Hepatocyte (in vitro differentiated cells): ENCODE results near the gene SERINC5. TPM values are rescaled to one million over a fixed set of nuclear protein-coding genes. Genes with fewer than 3 reads are reported as not detected.

ENCODE experiments used
- DNase-seq: peaks from one replicate; pipeline ENCODE4 v3.0.0-alpha.2; 2016; ENCODE audit warnings: low spot score
- H2AFZ ChIP-seq: fragments of 200-600 bp; sonication (generic); 2 replicates; pipeline ENCODE4 v1.6.0; 2016; ENCODE audit warnings: antibody characterized with exemption, mild to moderate bottlenecking
- H3K27ac ChIP-seq: fragments of 200-600 bp; sonication (generic); 2 replicates; pipeline ENCODE4 v1.5.1; 2016; ENCODE audit warnings: mild to moderate bottlenecking
- H3K27me3 ChIP-seq: fragments of 200-600 bp; sonication (generic); 2 replicates; pipeline ENCODE4 v1.6.1; 2016
- H3K36me3 ChIP-seq: fragments of 200-600 bp; sonication (generic); replicated peaks from 2 replicates; pipeline ENCODE4 v1.5.1; 2016; ENCODE audit warnings: low read depth; ENCODE audit not compliant: insufficient read depth
- H3K4me1 ChIP-seq: fragments of 200-600 bp; sonication (generic); 2 replicates; pipeline ENCODE4 v1.5.1; 2016; ENCODE audit warnings: mild to moderate bottlenecking, moderate library complexity; ENCODE audit not compliant: insufficient read depth
- H3K4me2 ChIP-seq: fragments of 200-600 bp; sonication (generic); 2 replicates; pipeline ENCODE4 v1.6.0; 2016
- H3K4me3 ChIP-seq: fragments of 200-600 bp; sonication (generic); 2 replicates; pipeline ENCODE4 v1.5.1; 2016; ENCODE audit warnings: mild to moderate bottlenecking
- H3K79me2 ChIP-seq: fragments of 200-600 bp; sonication (generic); 2 replicates; pipeline ENCODE4 v1.6.0; 2017; ENCODE audit warnings: mild to moderate bottlenecking
- H3K9me2 ChIP-seq: fragments of 200-600 bp; sonication (generic); replicated peaks from 2 replicates; pipeline ENCODE4 v1.6.0; 2017; ENCODE audit warnings: mild to moderate bottlenecking; ENCODE audit not compliant: insufficient read depth
- H3K9me3 ChIP-seq: fragments of 200-600 bp; sonication (generic); 2 replicates; pipeline ENCODE4 v1.5.1; 2016; ENCODE audit warnings: low read depth, mild to moderate bottlenecking
- H4K20me1 ChIP-seq: fragments of 200-600 bp; sonication (generic); 2 replicates; pipeline ENCODE4 v1.6.0; 2016; ENCODE audit warnings: mild to moderate bottlenecking; ENCODE audit not compliant: insufficient read depth, poor library complexity, severe bottlenecking
- CTCF ChIP-seq: fragments of 200-600 bp; sonication (generic); IDR thresholded peaks from 2 replicates; pipeline ENCODE4 v1.5.1; 2016; ENCODE audit warnings: antibody characterized with exemption, mild to moderate bottlenecking; ENCODE audit not compliant: poor library complexity
- EZH2 ChIP-seq: fragments of 200-600 bp; sonication (generic); IDR thresholded peaks from 2 replicates; pipeline ENCODE4 v1.6.1; 2016; ENCODE audit warnings: antibody characterized with exemption, mild to moderate bottlenecking, borderline replicate concordance
- EZH2phosphoT487 ChIP-seq: fragments of 200-600 bp; sonication (generic); IDR thresholded peaks from one replicate; pipeline ENCODE4 v1.6.1; 2018; ENCODE audit warnings: antibody characterized with exemption, mild to moderate bottlenecking, low read depth, moderate library complexity; ENCODE audit not compliant: unreplicated experiment, severe bottlenecking
- WGBS: methylation state at CpG from one replicate; pipeline ENCODE4 v1.1.6; 2016; ENCODE audit warnings: low lambda C conversion rate; ENCODE audit errors: missing lambda C conversion rate; 5-methylcytosine and 5-hydroxymethylcytosine counted together
- polyA plus RNA-seq: library from polyadenylated mRNA; unstranded; fragments of >200 nt; fragmentation: Nextera tagmentation; extraction: Ambion mirVana; gene quantifications from 2 replicates; pipeline ENCODE4 v1.2.1, GENCODE V29; 2016
- total RNA-seq: library from RNA; depleted of rRNA; stranded (reverse); fragments of >200 nt; gene quantifications from 2 replicates; pipeline ENCODE4 v1.2.3, GENCODE V29; 2014

Gene SERINC5
- total and polyA plus RNA-seq, 2 experiments from 2014 or later, result 19.3 to 70.2 TPM

- WGBS, result 85% methylated on average over 5 of the region's 5 CpGs
These were observed 80.5 kb downstream of the SERINC5 start for GRCh38 chr5:80175337-80175736.

GRCh38 chr5:80174790-80175189 is 81.1 kb downstream of the SERINC5 start:
- Histone ChIP-seq H2AFZ (no peak overlapping the region), H3K36me3 (no peaks in the 10 kb centered on the region), H3K27ac (no peak overlapping the region), H3K9me2 (no peaks in the 10 kb centered on the region), H4K20me1 (no peaks in the 10 kb centered on the region), H3K9me3 (no peaks in the 10 kb centered on the region), H3K4me1 (peaks cover 3% of the 10 kb centered on the region), H3K4me2 (no peak overlapping the region), H3K27me3 (no peaks in the 10 kb centered on the region), H3K4me3 (no peak overlapping the region), H3K79me2 (peaks cover 39% of the 10 kb centered on the region)
- TF ChIP-seq EZH2 (no peak), CTCF (no peak), EZH2phosphoT487 (no peak)
- no peak for DNase-seq
- WGBS, result 91% methylated on average over 5 of the region's 5 CpGs

More at GRCh38 chr5:80175337-80175736, 80.5 kb downstream of the SERINC5 start:
- no peaks in the 10 kb centered on the region for H3K9me2 ChIP-seq
- no peak overlapping the region for H3K4me2 ChIP-seq
- TF ChIP-seq CTCF (no peak), EZH2 (no peak), EZH2phosphoT487 (no peak)
- H3K9me3 ChIP-seq, result no peaks in the 10 kb centered on the region
- no peak overlapping the region for H3K27ac ChIP-seq
- peaks cover 39% of the 10 kb centered on the region for H3K79me2 ChIP-seq
- H4K20me1 ChIP-seq, result no peaks in the 10 kb centered on the region
- DNase-seq, result no peak
- no peak overlapping the region for H2AFZ ChIP-seq
- no peak overlapping the region for H3K4me3 ChIP-seq
- H3K27me3 ChIP-seq, result no peaks in the 10 kb centered on the region
- H3K4me1 ChIP-seq, result peaks cover 9% of the 10 kb centered on the region
- no peaks in the 10 kb centered on the region for H3K36me3 ChIP-seq

- no peak overlapping the region for H2AFZ ChIP-seq
- peaks cover 16% of the 10 kb centered on the region for H3K79me2 ChIP-seq
- no peak overlapping the region for H3K4me2 ChIP-seq
These were observed 83.7 kb downstream of the SERINC5 start for GRCh38 chr5:80172067-80172695.

More at GRCh38 chr5:80172067-80172695, 83.7 kb downstream of the SERINC5 start:
- no peak for DNase-seq
- TF ChIP-seq EZH2phosphoT487 (no peak), EZH2 (no peak), CTCF (no peak)
- Histone ChIP-seq H3K27me3 (no peaks in the 10 kb centered on the region), H3K9me3 (no peaks in the 10 kb centered on the region), H3K27ac (no peak overlapping the region), H3K36me3 (no peaks in the 10 kb centered on the region), H3K4me3 (no peak overlapping the region), H3K9me2 (no peaks in the 10 kb centered on the region), H3K4me1 (no peaks in the 10 kb centered on the region), H4K20me1 (no peaks in the 10 kb centered on the region)
- WGBS, result 98% methylated on average over 9 of the region's 9 CpGs
